H1 (cell line): ENCODE results near the gene HIPK3. TPM values are rescaled to one million over a fixed set of nuclear protein-coding genes. Genes with fewer than 3 reads are reported as not detected.

ENCODE experiments used
- CTCF ChIA-PET: fragments of 300-600 bp; sonication (Branson Sonifier 250); formaldehyde crosslinking; loops from one replicate; lab custom pipeline; 2021; ENCODE audit not compliant: partially characterized antibody; lab: Charles Lee
- POLR2A ChIA-PET: fragments of 300-600 bp; sonication (Branson Sonifier 250); formaldehyde crosslinking; loops from one replicate; lab custom pipeline; 2021; ENCODE audit warnings: inconsistent platforms; ENCODE audit not compliant: partially characterized antibody; lab: Charles Lee
- DNase-seq, 2 experiments: peaks; one replicate each; pipeline versions ENCODE4 v3.0.0 to v3.0.0-alpha.2; 2010 to 2022; ENCODE audit warnings: low spot score in 2 of 2, low read depth in 1 of 2, mixed read lengths in 1 of 2
- FAIRE-seq: peaks from 2 replicates; lab custom pipeline; 2011; peaks lifted over from hg19 to GRCh38; lab: Jason Lieb, UNC
- H2AFZ ChIP-seq: 2 replicates; pipeline ENCODE4 v1.8.1; 2012; ENCODE audit warnings: low read length, inconsistent platforms
- H2AK5ac ChIP-seq: 2 replicates; pipeline ENCODE4 v1.6.1; 2013; ENCODE audit warnings: low read depth, low read length
- H2BK120ac ChIP-seq: replicated peaks from 2 replicates; pipeline ENCODE3; 2013; ENCODE audit warnings: low read depth, low read length, inconsistent platforms
- H2BK12ac ChIP-seq: 2 replicates; pipeline ENCODE4 v1.6.1; 2013; ENCODE audit warnings: low read depth, low read length
- H2BK15ac ChIP-seq: 2 replicates; pipeline ENCODE4 v1.6.1; 2013; ENCODE audit warnings: low read length
- H2BK20ac ChIP-seq: 2 replicates; pipeline ENCODE4 v1.6.1; 2013; ENCODE audit warnings: low read length
- H2BK5ac ChIP-seq: 2 replicates; pipeline ENCODE4 v1.6.1; 2013; ENCODE audit warnings: low read depth, low read length
- H3K14ac ChIP-seq: 2 replicates; pipeline ENCODE4 v1.6.1; 2013; ENCODE audit warnings: inconsistent platforms; ENCODE audit not compliant: insufficient read length
- H3K18ac ChIP-seq: 2 replicates; pipeline ENCODE4 v1.6.1; 2013; ENCODE audit warnings: low read length; ENCODE audit errors: extremely low read depth
- H3K23ac ChIP-seq: 2 replicates; pipeline ENCODE4 v1.6.1; 2013; ENCODE audit warnings: inconsistent platforms; ENCODE audit not compliant: insufficient read length
- H3K23me2 ChIP-seq: 2 replicates; pipeline ENCODE4 v1.6.1; 2013; ENCODE audit warnings: low read depth, low read length
- H3K27ac ChIP-seq: 2 replicates; pipeline ENCODE4 v1.6.1; 2011; ENCODE audit warnings: low read depth, low read length, inconsistent platforms
- H3K27me3 ChIP-seq, 4 experiments: replicated peaks in 1 of 4; 1 replicate in 1 of 4; 2 replicates in 3 of 4; pipeline versions ENCODE4 v1.6.1 to v1.8.1; 2011 to 2013; ENCODE audit warnings: low read length in 3 of 4, mild to moderate bottlenecking in 3 of 4, inconsistent platforms in 2 of 4, mixed read lengths in 2 of 4, moderate library complexity in 1 of 4; ENCODE audit not compliant: control insufficient read depth in 3 of 4, insufficient read depth in 3 of 4; ENCODE audit errors: extremely low read depth in 1 of 4
- H3K36me3 ChIP-seq, 4 experiments: 2 replicates each; pipeline versions ENCODE4 v1.6.1 to v1.8.1; 2011 to 2013; ENCODE audit warnings: mild to moderate bottlenecking in 4 of 4, low read length in 3 of 4, moderate library complexity in 2 of 4, control low read depth in 1 of 4, inconsistent platforms in 1 of 4; ENCODE audit not compliant: insufficient read depth in 4 of 4, control insufficient read depth in 2 of 4
- H3K4ac ChIP-seq: replicated peaks from 2 replicates; pipeline ENCODE3; 2013; ENCODE audit warnings: low read length, low read depth, mixed read lengths, inconsistent platforms; ENCODE audit not compliant: insufficient read length
- H3K4me1 ChIP-seq, 4 experiments: replicated peaks in 1 of 4; 1 replicate in 1 of 4; 2 replicates in 3 of 4; pipeline versions ENCODE4 v1.6.1 to v1.8.1; 2011 to 2013; ENCODE audit warnings: low read length in 3 of 4, inconsistent platforms in 2 of 4, mixed read lengths in 1 of 4; ENCODE audit not compliant: insufficient read depth in 4 of 4, control insufficient read depth in 3 of 4
- H3K4me2 ChIP-seq, 2 experiments: 2 replicates each; pipeline versions ENCODE4 v1.6.1 to v1.8.1; 2011 to 2013; ENCODE audit warnings: low read depth in 2 of 2, low read length in 2 of 2, control low read depth in 1 of 2, inconsistent platforms in 1 of 2, mild to moderate bottlenecking in 1 of 2; ENCODE audit not compliant: insufficient read depth in 1 of 2
- H3K4me3 ChIP-seq, 4 experiments: fragments of 200-600, 300-600 bp in 1 of 4; sonication (generic), shearing (Covaris generic), sonication (Bioruptor Twin) in 1 of 4; 2 replicates each; pipeline versions ENCODE4 v1.5.1 to v1.8.1; 2011 to 2016; ENCODE audit warnings: low read length in 4 of 4, low read depth in 3 of 4, control low read depth in 2 of 4, inconsistent platforms in 2 of 4, mild to moderate bottlenecking in 2 of 4, mixed read lengths in 1 of 4, moderate library complexity in 1 of 4; ENCODE audit not compliant: insufficient read depth in 2 of 4; ENCODE audit errors: extremely low read depth in 1 of 4
- H3K56ac ChIP-seq: replicated peaks from 2 replicates; pipeline ENCODE3; 2013; ENCODE audit warnings: low read depth, mild to moderate bottlenecking, mixed read lengths, low read length, inconsistent platforms; ENCODE audit not compliant: insufficient read length
- H3K79me1 ChIP-seq: 2 replicates; pipeline ENCODE4 v1.6.1; 2013; ENCODE audit warnings: low read depth, low read length, control low read depth
- H3K79me2 ChIP-seq, 2 experiments: 2 replicates each; pipeline versions ENCODE4 v1.6.1 to v1.8.1; 2012 to 2013; ENCODE audit warnings: low read length in 2 of 2, mild to moderate bottlenecking in 2 of 2, inconsistent platforms in 1 of 2; ENCODE audit not compliant: insufficient read depth in 2 of 2, control insufficient read depth in 1 of 2
- H3K9ac ChIP-seq, 4 experiments: replicated peaks in 1 of 4; 1 replicate in 1 of 4; 2 replicates in 3 of 4; pipeline versions ENCODE4 v1.6.1 to v1.8.1; 2011 to 2013; ENCODE audit warnings: low read depth in 3 of 4, low read length in 3 of 4, control low read depth in 2 of 4, mild to moderate bottlenecking in 2 of 4, moderate library complexity in 2 of 4, inconsistent platforms in 1 of 4; ENCODE audit errors: extremely low read depth in 1 of 4
- H3K9me3 ChIP-seq, 2 experiments: 2 replicates each; pipeline versions ENCODE4 v1.6.1 to v1.8.1; 2012 to 2013; ENCODE audit warnings: mild to moderate bottlenecking in 2 of 2, moderate library complexity in 2 of 2, control low read depth in 1 of 2, inconsistent platforms in 1 of 2, low read depth in 1 of 2, low read length in 1 of 2, mixed read lengths in 1 of 2; ENCODE audit not compliant: insufficient read depth in 2 of 2
- H4K20me1 ChIP-seq, 2 experiments: replicated peaks in 1 of 2; 2 replicates each; pipeline versions ENCODE3 to v1.8.1; 2011 to 2013; ENCODE audit warnings: inconsistent platforms in 2 of 2, low read length in 2 of 2, mild to moderate bottlenecking in 1 of 2; ENCODE audit not compliant: insufficient read depth in 2 of 2, control insufficient read depth in 1 of 2
- H4K5ac ChIP-seq: 2 replicates; pipeline ENCODE4 v1.6.1; 2013; ENCODE audit warnings: low read length, low read depth, mixed read lengths, inconsistent platforms; ENCODE audit not compliant: insufficient read length
- H4K8ac ChIP-seq: 2 replicates; pipeline ENCODE4 v1.8.0; 2013; ENCODE audit warnings: mild to moderate bottlenecking, moderate library complexity, low read length, inconsistent platforms; ENCODE audit not compliant: insufficient read depth; ENCODE audit errors: extremely low read depth
- H4K91ac ChIP-seq: replicated peaks from 2 replicates; pipeline ENCODE3; 2013; ENCODE audit warnings: low read length, mixed read lengths, inconsistent platforms; ENCODE audit not compliant: insufficient read length
- ASH2L ChIP-seq: fragments of 200-600, 300-600 bp; sonication (generic); IDR thresholded peaks from one replicate; pipeline ENCODE4 v1.7.1; 2017; ENCODE audit warnings: low read length
- GABPA ChIP-seq: IDR thresholded peaks from 2 replicates; pipeline ENCODE4 v1.6.1; 2011; ENCODE audit warnings: mild to moderate bottlenecking, low read length, moderate library complexity, borderline replicate concordance; ENCODE audit not compliant: insufficient read depth
- JUN ChIP-seq: IDR thresholded peaks from 2 replicates; pipeline ENCODE4 v1.6.1; 2011; ENCODE audit warnings: low read depth, mild to moderate bottlenecking, improper control_type of control experiment, low read length
- JUND ChIP-seq: IDR thresholded peaks from 2 replicates; pipeline ENCODE4 v1.6.1; 2011; ENCODE audit warnings: mild to moderate bottlenecking, improper control_type of control experiment, low read length
- KDM4A ChIP-seq: IDR thresholded peaks from one replicate; pipeline ENCODE4 v1.7.1; 2012; ENCODE audit warnings: low read depth, mild to moderate bottlenecking, moderate library complexity, low read length, inconsistent platforms; ENCODE audit not compliant: severe bottlenecking
- RNF2 ChIP-seq: fragments of 200-900, 300-1000 bp; sonication (generic); IDR thresholded peaks from 2 replicates; pipeline ENCODE4 v1.7.1; 2016; ENCODE audit warnings: borderline replicate concordance, low read depth, mild to moderate bottlenecking, antibody characterized with exemption, low read length; ENCODE audit not compliant: poor library complexity, severe bottlenecking; ENCODE audit errors: missing control alignments
- SP1 ChIP-seq: IDR thresholded peaks from 2 replicates; pipeline ENCODE4 v1.6.1; 2011; ENCODE audit warnings: low read depth, low read length
- TBP ChIP-seq: IDR thresholded peaks from 2 replicates; pipeline ENCODE4 v1.6.1; 2011; ENCODE audit warnings: low read depth, low read length, improper control_type of control experiment
- WGBS, 2 experiments: shearing (Covaris generic) in 1 of 2; methylation state at CpG; one replicate each; pipeline versions ENCODE4 v1.1.6 to v1.1.7; 2013 to 2015; ENCODE audit warnings: low lambda C conversion rate in 2 of 2, mixed read lengths in 2 of 2, inconsistent platforms in 1 of 2, low coverage in 1 of 2, missing lambda C conversion rate in 1 of 2; ENCODE audit not compliant: insufficient replicate concordance in 2 of 2, insufficient coverage in 1 of 2, insufficient read length in 1 of 2; ENCODE audit errors: extremely low coverage in 1 of 2, missing lambda C conversion rate in 1 of 2; 5-methylcytosine and 5-hydroxymethylcytosine counted together
- polyA plus RNA-seq, 7 experiments: library from polyadenylated mRNA; depleted of rRNA in 3 of 7; stranded (reverse) in 5 of 7; unstranded in 2 of 7; fragments of >200 nt in 5 of 7; fragments of 200-250 nt in 2 of 7; gene quantifications; 1 replicate in 5 of 7; 2 replicates in 1 of 7; 4 replicates in 1 of 7; pipeline versions ENCODE4 v1.2.1 to v1.2.3, GENCODE V29; 2011 to 2013; ENCODE audit warnings: missing spikeins in 2 of 7, mixed read lengths in 2 of 7
- total RNA-seq: library from RNA; stranded (reverse); fragmentation: NEBNext Ultra II Directional; extraction: Animal tissue kit (Norgen Biotek cat#: 25700); gene quantifications from 2 replicates; pipeline ENCODE4 v1.2.1, GENCODE V29; 2021
- TF ChIP-seq, protein P1 (sequence below): IDR thresholded peaks from 2 replicates; pipeline ENCODE4 v1.6.1; 2011; ENCODE audit warnings: low read length, improper control_type of control experiment
- TF ChIP-seq, protein P2 (sequence below), 3 experiments: IDR thresholded peaks; 1 replicate in 2 of 3; 2 replicates in 1 of 3; pipeline versions ENCODE4 v1.5.1 to v1.6.1; 2011; ENCODE audit warnings: low read length in 3 of 3, mild to moderate bottlenecking in 3 of 3, inconsistent platforms in 2 of 3, low read depth in 1 of 3, moderate library complexity in 1 of 3; ENCODE audit not compliant: insufficient read depth in 1 of 3; ENCODE audit errors: control extremely low read depth in 1 of 3

The HIPK3 gene
- total and polyA plus RNA-seq, 2 of the 8 experiments (the other 6 are each of a cell fraction or from before 2014, with no cell fraction given): 5.0 to 22.3 TPM

DNA sequence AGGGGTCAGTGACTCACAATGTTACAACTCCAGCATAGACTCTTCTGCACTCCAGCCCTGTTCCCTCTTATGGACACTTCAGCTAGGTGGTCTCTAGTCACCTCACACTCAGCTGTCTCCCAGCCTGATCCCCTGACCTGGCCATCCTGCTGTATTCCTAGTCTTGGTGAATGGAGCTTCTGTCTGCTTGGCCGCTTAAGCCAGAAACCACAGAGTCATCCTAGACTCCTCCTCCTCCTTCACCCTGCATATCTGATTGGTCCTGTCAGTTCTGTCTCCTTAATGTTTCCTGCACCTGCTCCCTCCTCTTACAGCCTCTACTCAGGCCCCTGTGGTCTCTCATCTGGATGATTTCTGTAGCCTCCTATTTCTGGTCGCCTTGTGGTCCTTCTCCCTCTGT lies 144.9 kb downstream of the HIPK3 start:
- Histone ChIP-seq H3K23ac (no peak overlapping the region), H3K9me3 (no peaks in the 10 kb centered on the region), H3K9ac (no peak overlapping the region), H3K4me1 (no peaks in the 10 kb centered on the region), H3K36me3 (no peaks in the 10 kb centered on the region), H4K8ac (no peak overlapping the region), H3K79me2 (no peaks in the 10 kb centered on the region), H3K27me3 (no peaks in the 10 kb centered on the region), H3K18ac (no peak overlapping the region), H2BK120ac (no peak overlapping the region), H3K14ac (no peak overlapping the region), H2BK5ac (no peak overlapping the region), H3K4me3 (no peak overlapping the region), H2BK12ac (no peak overlapping the region), H4K5ac (no peak overlapping the region), H3K4ac (no peak overlapping the region), H2AK5ac (no peak overlapping the region), H3K23me2 (peaks cover 4% of the 10 kb centered on the region; the same call in 1 of the 2 replicates), H3K27ac (no peak overlapping the region), H3K56ac (no peak overlapping the region), H4K20me1 (peaks cover 0 to 4% of the 10 kb centered on the region in 2 experiments), H2AFZ (no peak overlapping the region), H4K91ac (no peak overlapping the region), H2BK15ac (no peak overlapping the region), H2BK20ac (no peak overlapping the region), H3K4me2 (no peak overlapping the region), H3K79me1 (no peaks in the 10 kb centered on the region)
- 82% methylated on average over 2 of the region's 2 CpGs; no CpG with 5 or more reads in 1 of the 2 experiments for WGBS, 2 experiments
- FAIRE-seq: no peak
- POLR2A ChIA-PET: no interaction called here
- CTCF ChIA-PET: no interaction called here
- no peak for DNase-seq
- no peak for TF ChIP-seq JUND
- no peak for TF ChIP-seq ASH2L
- TF ChIP-seq TBP: no peak
- TF ChIP-seq, protein P1, sequence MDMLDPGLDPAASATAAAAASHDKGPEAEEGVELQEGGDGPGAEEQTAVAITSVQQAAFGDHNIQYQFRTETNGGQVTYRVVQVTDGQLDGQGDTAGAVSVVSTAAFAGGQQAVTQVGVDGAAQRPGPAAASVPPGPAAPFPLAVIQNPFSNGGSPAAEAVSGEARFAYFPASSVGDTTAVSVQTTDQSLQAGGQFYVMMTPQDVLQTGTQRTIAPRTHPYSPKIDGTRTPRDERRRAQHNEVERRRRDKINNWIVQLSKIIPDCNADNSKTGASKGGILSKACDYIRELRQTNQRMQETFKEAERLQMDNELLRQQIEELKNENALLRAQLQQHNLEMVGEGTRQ: no peak
- TF ChIP-seq RNF2: no peak
- TF ChIP-seq JUN: no peak
- TF ChIP-seq, protein P2, sequence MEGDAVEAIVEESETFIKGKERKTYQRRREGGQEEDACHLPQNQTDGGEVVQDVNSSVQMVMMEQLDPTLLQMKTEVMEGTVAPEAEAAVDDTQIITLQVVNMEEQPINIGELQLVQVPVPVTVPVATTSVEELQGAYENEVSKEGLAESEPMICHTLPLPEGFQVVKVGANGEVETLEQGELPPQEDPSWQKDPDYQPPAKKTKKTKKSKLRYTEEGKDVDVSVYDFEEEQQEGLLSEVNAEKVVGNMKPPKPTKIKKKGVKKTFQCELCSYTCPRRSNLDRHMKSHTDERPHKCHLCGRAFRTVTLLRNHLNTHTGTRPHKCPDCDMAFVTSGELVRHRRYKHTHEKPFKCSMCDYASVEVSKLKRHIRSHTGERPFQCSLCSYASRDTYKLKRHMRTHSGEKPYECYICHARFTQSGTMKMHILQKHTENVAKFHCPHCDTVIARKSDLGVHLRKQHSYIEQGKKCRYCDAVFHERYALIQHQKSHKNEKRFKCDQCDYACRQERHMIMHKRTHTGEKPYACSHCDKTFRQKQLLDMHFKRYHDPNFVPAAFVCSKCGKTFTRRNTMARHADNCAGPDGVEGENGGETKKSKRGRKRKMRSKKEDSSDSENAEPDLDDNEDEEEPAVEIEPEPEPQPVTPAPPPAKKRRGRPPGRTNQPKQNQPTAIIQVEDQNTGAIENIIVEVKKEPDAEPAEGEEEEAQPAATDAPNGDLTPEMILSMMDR (IDR thresholded peaks at IDR 0.05; ENCODE audit: control extremely low read depth in 1 of 3, insufficient read depth in 1 of 3, low read depth in 1 of 3, low read length in 3 of 3): no peak
- no peak for TF ChIP-seq GABPA
- no peak for TF ChIP-seq SP1
- no peak for TF ChIP-seq KDM4A
